Mucosa of descending colon (tissue), 3 donors: ENCODE results near the gene UNC5C. TPM values are rescaled to one million over a fixed set of nuclear protein-coding genes. Genes with fewer than 3 reads are reported as not detected.

ENCODE experiments used
- ATAC-seq: fragments of 200-7000 bp; cut with Tn5 transposase; one replicate; pipeline ENCODE4 v1.9.1; 2020; ENCODE audit warnings: mild to moderate bottlenecking, moderate library complexity
- DNase-seq, 3 donors: peaks; one replicate each; pipeline ENCODE4 v3.0.0-alpha.2; 2020
- H3K36me3 ChIP-seq: fragments of 200-600 bp; one replicate; pipeline ENCODE4 v1.8.0; 2021; ENCODE audit warnings: low read depth, mild to moderate bottlenecking
- H3K4me1 ChIP-seq: fragments of 200-600 bp; one replicate; pipeline ENCODE4 v1.8.0; 2021; ENCODE audit warnings: low read depth, mild to moderate bottlenecking
- H3K4me3 ChIP-seq: fragments of 200-600 bp; one replicate; pipeline ENCODE4 v1.8.0; 2021; ENCODE audit warnings: mild to moderate bottlenecking
- H3K9me3 ChIP-seq: fragments of 200-600 bp; one replicate; pipeline ENCODE4 v1.8.0; 2021; ENCODE audit warnings: mild to moderate bottlenecking
- intact Hi-C, 2 donors: fragments of 100-400 bp; cut with DNase I in 1 of 2; cut with micrococcal nuclease in 1 of 2; formaldehyde crosslinking; loops; one replicate each; pipeline versions ENCODE4 v1.11.0 to v1.11.1; 2022; cut with DNase I, micrococcal nuclease
- total RNA-seq, 3 donors: library from RNA; stranded (reverse); fragmentation: NEBNext Ultra II Directional in 2 of 3; extraction: Animal tissue kit (Norgen Biotek cat#: 25700) in 2 of 3; gene quantifications; one replicate each; pipeline versions ENCODE4 v1.2.1 to v1.2.4, GENCODE V29; 2021 to 2023
- TF ChIP-seq, protein P1 (sequence below): fragments of 200-600 bp; IDR thresholded peaks from one replicate; pipeline ENCODE4 v1.8.0; 2022; ENCODE audit warnings: antibody characterized with exemption, mild to moderate bottlenecking
- donor health status: DM: no; HTN: no; CAD: no; lungs with moderate emphysema.
- donor health status: DM: no; HTN: no; CAD: no.
- donor health status: DM: no; HTN: yes; CAD: no.

The UNC5C gene
- total RNA-seq, 3 donors from 2014 or later = 3.1 to 7.2 (median 4.6) TPM

DNA sequence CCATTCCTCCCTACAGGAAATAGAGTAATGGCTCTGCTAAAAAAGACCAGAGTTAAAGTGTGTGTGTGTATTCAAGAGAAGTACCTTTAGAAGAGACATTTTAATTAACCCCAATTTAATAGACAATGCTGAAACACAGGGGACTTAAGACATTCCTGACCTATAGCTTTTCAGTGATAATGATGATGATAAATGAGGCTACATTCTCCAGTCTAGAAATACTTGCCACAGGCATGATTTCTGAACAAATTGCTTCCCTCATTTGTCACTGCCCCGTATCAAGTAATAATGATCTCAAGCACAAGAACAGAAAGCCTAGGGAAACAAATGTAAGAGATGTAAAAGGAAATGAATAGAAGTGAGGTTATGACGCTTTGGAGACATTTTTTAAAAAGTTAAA lies 117.1 kb downstream of the UNC5C start:
- TF ChIP-seq, protein P1, sequence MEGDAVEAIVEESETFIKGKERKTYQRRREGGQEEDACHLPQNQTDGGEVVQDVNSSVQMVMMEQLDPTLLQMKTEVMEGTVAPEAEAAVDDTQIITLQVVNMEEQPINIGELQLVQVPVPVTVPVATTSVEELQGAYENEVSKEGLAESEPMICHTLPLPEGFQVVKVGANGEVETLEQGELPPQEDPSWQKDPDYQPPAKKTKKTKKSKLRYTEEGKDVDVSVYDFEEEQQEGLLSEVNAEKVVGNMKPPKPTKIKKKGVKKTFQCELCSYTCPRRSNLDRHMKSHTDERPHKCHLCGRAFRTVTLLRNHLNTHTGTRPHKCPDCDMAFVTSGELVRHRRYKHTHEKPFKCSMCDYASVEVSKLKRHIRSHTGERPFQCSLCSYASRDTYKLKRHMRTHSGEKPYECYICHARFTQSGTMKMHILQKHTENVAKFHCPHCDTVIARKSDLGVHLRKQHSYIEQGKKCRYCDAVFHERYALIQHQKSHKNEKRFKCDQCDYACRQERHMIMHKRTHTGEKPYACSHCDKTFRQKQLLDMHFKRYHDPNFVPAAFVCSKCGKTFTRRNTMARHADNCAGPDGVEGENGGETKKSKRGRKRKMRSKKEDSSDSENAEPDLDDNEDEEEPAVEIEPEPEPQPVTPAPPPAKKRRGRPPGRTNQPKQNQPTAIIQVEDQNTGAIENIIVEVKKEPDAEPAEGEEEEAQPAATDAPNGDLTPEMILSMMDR = no peak

DNA sequence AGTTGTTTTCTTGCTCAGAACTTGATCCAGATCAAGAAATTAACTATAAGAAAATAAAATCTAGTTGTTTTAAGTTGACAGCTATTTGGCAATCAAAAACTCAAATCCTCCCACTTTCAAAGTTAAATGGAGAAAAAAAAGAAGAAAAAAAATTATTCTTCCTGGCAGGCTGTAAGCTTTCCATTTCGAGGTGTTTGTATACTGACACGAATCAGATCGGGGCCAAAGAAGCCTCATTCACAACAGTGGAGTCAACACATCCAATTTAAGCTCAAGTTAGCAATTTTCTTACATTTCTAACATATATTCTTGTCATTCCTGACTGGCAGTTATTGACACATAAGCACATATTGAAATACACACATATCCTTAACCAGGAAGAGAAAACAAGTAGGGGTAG lies 119.4 kb downstream of the UNC5C start:
- H3K9me3 ChIP-seq = no peaks in the 10 kb centered on the region
- H3K4me3 ChIP-seq = no peak overlapping the region
- DNase-seq (no peak), ATAC-seq (no peak)
- H3K4me1 ChIP-seq = no peaks in the 10 kb centered on the region
- no peaks in the 10 kb centered on the region for H3K36me3 ChIP-seq
- intact Hi-C loops = no loop called here
- TF ChIP-seq, protein P1 = no peak

More for the DNA sequence above, 117.1 kb downstream of the UNC5C start:
- Histone ChIP-seq H3K9me3 (no peaks in the 10 kb centered on the region), H3K36me3 (no peaks in the 10 kb centered on the region), H3K4me3 (no peak overlapping the region), H3K4me1 (no peaks in the 10 kb centered on the region)
- ATAC-seq (no peak), DNase-seq (no peak)
- intact Hi-C loops = no loop called here

DNA sequence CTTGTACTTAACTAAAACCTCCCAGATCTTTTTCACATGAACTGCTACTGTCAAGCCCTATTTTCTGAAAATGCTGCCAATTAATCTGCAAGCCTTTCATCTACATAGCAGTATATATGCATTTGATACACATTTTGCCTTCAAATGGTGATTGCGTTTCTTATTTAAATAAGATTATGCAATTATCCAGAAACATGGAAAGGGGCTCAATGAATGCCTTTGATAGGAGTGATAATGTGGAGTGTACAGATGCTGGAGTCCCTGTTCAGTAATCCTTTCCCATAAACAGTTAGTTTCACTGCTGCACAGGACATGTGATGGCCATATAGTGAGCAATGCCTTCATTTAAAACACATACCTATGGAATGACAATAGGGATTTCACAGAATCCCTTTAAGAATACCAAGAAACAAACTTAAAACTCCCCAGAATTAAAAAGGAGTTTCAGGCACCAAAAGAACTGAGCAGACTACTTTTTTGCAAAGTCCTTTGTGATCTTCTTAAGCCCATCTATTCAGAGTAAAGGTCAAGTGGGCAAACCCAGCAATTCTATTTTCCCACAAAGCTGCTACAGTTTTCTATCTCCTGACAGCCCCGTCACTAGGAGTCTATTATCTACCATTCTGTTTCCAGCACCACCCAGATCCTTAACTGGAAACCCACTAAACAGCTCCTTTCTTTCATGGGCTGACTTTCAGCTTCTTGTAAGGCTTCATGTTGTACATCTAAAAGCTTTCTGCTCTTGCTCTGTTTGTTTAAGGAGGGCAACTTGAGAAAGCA lies 120.3 kb downstream of the UNC5C start:
- ATAC-seq (no peak), DNase-seq (no peak)
- Histone ChIP-seq H3K4me1 (no peaks in the 10 kb centered on the region), H3K36me3 (no peaks in the 10 kb centered on the region), H3K9me3 (no peaks in the 10 kb centered on the region), H3K4me3 (no peak overlapping the region)
- TF ChIP-seq, protein P1 = no peak
- intact Hi-C loops = no loop called here

DNA sequence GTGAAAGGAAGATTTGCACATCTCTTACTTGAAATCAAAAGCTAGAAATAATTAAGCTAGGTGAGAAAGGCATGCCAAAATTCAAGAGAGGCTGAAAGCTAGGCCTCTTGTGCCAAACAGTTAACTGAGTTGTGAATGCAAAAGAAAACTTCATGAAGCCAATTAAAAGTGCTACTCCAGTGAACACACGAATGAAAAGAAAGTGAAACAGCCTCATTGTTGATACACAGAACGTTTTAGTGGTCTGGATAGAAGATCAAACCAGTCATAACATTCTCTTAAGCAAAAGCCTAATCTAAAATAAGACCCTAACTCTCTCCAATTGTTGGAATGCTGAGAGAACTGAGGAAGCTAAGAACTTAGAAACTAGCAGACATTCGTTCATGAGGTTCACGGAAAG lies 122.3 kb downstream of the UNC5C start:
- no peak for ATAC-seq
- no peaks in the 10 kb centered on the region for H3K9me3 ChIP-seq
- TF ChIP-seq, protein P1 = no peak
- H3K36me3 ChIP-seq = no peaks in the 10 kb centered on the region
- intact Hi-C loops = no loop called here
- no peak overlapping the region for H3K4me3 ChIP-seq
- no peaks in the 10 kb centered on the region for H3K4me1 ChIP-seq
- no peak for DNase-seq

DNA sequence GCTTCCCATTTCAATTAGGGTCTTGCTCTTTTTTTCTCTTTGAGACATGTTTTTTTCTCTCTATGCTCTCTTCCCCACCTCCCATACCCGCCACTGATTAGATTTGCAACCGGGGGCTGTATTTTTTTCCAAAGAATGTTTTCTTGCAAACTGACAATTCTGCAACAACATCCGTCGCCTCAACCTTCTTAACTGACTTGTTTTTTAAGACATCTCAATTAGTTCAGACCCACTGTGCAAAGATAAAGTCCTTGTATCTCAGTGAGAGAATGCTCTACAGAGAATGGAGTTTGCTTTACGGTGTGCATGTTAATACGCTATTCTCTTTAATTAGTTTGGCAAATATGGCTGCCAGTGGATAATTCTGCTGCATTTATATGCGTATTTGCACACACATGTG lies 126.3 kb downstream of the UNC5C start:
- ATAC-seq (no peak), DNase-seq (no peak)
- intact Hi-C loops = no loop called here
- no peaks in the 10 kb centered on the region for H3K4me1 ChIP-seq
- H3K4me3 ChIP-seq = no peak overlapping the region
- TF ChIP-seq, protein P1 = no peak
- no peaks in the 10 kb centered on the region for H3K9me3 ChIP-seq
- H3K36me3 ChIP-seq = no peaks in the 10 kb centered on the region

DNA sequence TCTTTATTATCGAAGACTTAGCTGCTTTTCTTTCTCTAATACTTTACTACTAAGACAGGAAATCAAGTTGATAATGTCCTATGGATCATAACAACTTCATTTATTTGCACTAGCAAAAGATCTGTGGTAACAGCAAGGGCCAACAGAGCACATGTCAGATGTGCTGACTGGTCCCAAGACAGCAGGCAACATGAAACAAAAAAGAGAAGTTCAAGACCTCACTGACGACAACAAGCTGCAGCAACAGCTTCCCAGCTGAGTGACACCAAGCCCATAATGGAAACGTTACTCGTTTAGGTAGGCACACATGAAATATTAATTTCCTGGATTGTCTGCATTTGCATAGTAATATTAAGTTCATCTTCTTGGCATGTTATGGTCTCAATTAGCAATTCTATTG lies 126.9 kb downstream of the UNC5C start:
- no peak for ATAC-seq
- intact Hi-C loops = no loop called here
- Histone ChIP-seq H3K4me3 (no peak overlapping the region), H3K9me3 (no peaks in the 10 kb centered on the region), H3K36me3 (no peaks in the 10 kb centered on the region), H3K4me1 (no peaks in the 10 kb centered on the region)
- TF ChIP-seq, protein P1 = no peak
- no peak for DNase-seq
